ENCODE measurements around the gene COPE.
"Not testable (repeated sequence)": the region's sequence is repeated elsewhere in the genome, so short reads cannot be mapped to it uniquely, and the experiment has no call there.

The COPE gene

DNA sequence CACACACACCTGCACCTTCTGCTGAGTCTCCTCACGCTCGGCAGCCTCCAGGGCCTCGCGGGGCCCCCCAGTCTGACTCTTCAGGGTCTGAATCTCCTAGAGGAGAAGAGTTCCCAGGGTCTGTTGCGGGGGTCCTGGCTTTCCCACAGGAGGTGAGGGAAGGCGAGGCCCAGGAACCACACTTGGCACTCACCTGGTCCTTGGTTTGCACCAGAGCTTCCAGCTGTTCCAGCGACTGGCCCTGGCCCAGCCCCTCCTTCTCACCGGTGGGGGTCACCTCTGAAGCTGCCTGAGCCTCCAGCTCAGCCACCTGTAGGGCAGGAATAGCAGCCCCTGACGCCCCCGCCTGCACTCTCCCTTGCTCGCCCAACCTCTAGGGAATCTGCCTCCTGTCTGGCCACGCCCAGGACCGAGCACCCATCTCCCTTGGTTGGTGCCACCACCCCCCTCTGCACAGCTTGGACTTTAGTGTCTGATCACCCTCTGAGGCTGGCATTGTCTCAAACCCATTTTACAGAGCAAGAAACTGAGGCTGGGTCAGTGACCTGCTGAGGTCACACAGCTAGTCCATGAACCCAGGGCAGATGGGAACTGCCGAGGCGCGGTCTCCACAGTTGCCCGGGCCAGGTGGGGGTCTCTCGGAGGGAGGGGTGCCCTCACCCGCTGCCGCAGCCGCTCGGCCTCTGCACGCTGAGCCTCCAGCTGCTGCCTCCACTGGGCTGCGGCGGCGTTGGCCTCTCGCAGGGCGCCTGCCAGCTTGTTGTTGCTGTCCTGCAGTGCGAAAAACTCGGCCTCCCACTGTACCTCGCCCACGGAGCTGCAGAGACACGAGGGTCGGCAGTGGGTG lies 12.4 kb upstream of the COPE start:
- Histone ChIP-seq H3K4me1 (ENCODE audit: insufficient read depth, low read length) (no peaks in the 10 kb centered on the region), H3K36me3 (ENCODE audit: insufficient read depth, low read length) (peaks cover 60% of the 10 kb centered on the region), H3K4me3 (ENCODE audit: low read length) (no peak overlapping the region), H2AFZ (ENCODE audit: low read depth, low read length) (no peak overlapping the region), H3K9me3 (ENCODE audit: low read length) (no peaks in the 10 kb centered on the region), H3K27me3 (ENCODE audit: insufficient read depth, low read length) (no peaks in the 10 kb centered on the region)

DNA sequence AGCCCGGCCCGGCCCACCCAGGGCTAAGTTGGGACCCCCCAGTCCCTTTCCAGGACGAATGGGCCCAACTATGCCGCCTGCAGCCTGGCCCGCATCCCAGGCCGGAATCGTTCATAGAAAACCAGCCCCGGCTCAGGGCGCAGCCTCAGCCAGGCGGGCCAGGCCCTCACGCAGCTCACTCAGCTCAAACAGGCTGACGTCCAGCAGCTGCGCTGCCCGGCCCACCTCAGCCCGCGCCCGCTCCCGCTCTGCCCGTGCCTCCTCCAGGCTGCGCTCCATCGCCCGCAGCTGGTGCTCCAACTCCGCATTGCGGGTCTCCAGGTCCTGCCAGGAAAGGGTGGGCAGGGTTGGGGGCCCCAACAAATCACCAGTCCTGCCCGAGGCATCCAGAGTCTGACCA lies 10.1 kb upstream of the COPE start:
- Histone ChIP-seq H3K9me3 (ENCODE audit: low read length) (no peaks in the 10 kb centered on the region), H3K27me3 (ENCODE audit: insufficient read depth, low read length) (no peaks in the 10 kb centered on the region), H3K36me3 (ENCODE audit: insufficient read depth, low read length) (peaks cover 64% of the 10 kb centered on the region), H3K4me1 (ENCODE audit: insufficient read depth, low read length) (no peaks in the 10 kb centered on the region), H2AFZ (ENCODE audit: low read depth, low read length) (no peak overlapping the region), H3K4me3 (ENCODE audit: low read length) (no peak overlapping the region)

DNA sequence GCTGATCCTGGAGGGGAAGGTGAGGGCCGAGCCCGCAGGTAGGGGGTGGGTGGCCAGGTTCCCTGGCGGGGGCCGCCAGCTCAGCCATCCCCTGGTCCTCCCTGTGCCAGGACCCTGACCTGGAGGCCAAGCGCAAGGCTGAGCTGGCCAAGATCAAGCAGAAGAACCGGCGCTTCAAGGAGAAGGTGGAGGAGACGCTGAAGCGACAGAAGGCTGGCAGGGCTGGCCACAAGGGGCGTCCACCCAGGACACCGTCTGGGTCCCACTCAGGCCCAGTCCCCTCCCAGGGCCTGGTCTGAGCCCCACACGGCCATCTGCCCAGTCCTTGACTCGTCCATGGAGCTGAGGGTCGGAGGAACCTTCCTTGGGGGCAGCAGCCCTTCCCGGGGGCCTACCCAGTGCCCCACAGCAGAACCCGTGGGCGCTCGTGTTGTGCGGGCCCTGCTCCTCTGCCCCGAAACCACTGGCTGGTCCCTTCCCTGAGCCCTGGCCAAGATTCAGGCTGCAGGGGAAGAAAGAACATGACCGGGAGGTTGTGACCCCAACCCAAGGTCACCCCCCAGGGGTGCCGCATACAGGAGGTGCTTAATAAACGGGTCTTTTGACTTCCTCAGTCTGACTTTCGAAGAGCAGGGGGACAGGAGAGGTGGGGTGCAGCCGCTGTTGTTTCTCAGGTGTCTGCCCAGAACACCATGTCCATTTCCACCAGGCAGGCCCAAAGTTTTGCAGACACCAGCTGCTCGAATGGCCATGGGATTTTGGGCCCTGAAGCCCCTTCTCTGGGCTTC lies 9.0 kb upstream of the COPE start:
- peaks cover 56% of the 10 kb centered on the region for H3K36me3 ChIP-seq (ENCODE audit: insufficient read depth, low read length)
- no peak overlapping the region for H2AFZ ChIP-seq (ENCODE audit: low read depth, low read length)
- H3K9me3 ChIP-seq (ENCODE audit: low read length), result no peaks in the 10 kb centered on the region
- H3K4me3 ChIP-seq (ENCODE audit: low read length), result no peak overlapping the region
- no peaks in the 10 kb centered on the region for H3K27me3 ChIP-seq (ENCODE audit: insufficient read depth, low read length)
- H3K4me1 ChIP-seq (ENCODE audit: insufficient read depth, low read length), result no peaks in the 10 kb centered on the region

GRCh38 chr19:18924684-18925213 lies 5.6 kb upstream of the COPE start:
- Histone ChIP-seq H2AFZ (ENCODE audit: low read depth, low read length) (no peak overlapping the region), H3K9me3 (ENCODE audit: low read length) (no peaks in the 10 kb centered on the region), H3K36me3 (ENCODE audit: insufficient read depth, low read length) (peaks cover 54% of the 10 kb centered on the region), H3K4me3 (ENCODE audit: low read length) (no peak overlapping the region), H3K27me3 (ENCODE audit: insufficient read depth, low read length) (no peaks in the 10 kb centered on the region), H3K4me1 (ENCODE audit: insufficient read depth, low read length) (peaks cover 7% of the 10 kb centered on the region)

DNA sequence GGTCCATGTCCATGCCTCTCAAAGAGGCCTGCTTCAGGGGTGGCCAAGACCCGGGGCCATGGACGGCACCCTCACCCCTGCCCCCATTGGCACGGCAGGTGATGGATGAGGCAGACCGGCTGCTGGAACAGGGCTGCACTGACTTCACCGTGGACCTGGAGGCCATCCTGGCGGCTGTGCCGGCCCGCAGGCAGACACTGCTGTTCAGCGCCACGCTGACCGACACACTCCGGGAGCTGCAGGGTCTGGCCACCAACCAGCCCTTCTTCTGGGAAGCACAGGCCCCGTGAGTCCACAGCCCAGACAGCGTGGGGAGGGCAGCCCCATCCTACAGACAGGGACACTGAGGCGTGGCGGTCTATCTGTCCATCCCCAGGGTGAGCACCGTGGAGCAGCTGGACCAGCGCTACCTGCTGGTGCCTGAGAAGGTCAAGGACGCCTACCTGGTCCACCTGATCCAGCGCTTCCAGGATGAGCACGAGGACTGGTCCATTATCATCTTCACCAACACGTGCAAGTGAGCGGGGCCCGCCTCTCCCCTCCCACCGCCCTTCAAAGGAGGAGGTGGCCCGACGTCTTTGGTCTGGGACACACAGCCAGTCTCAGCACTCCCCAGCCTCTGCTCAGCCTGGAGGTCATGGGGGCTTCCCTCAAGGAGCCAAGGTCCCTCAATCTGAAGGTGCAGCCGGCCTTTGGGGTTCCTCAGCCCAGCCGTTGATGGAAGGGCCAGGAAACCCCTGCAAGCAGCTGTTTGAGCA lies 3.2 kb upstream of the COPE start:
- H3K36me3 ChIP-seq (ENCODE audit: insufficient read depth, low read length), result peaks cover 38% of the 10 kb centered on the region
- no peaks in the 10 kb centered on the region for H3K27me3 ChIP-seq (ENCODE audit: insufficient read depth, low read length)
- no peak overlapping the region for H3K4me3 ChIP-seq (ENCODE audit: low read length)
- no peak overlapping the region for H2AFZ ChIP-seq (ENCODE audit: low read depth, low read length)
- H3K9me3 ChIP-seq (ENCODE audit: low read length), result no peaks in the 10 kb centered on the region
- H3K4me1 ChIP-seq (ENCODE audit: insufficient read depth, low read length), result peaks cover 17% of the 10 kb centered on the region

DNA sequence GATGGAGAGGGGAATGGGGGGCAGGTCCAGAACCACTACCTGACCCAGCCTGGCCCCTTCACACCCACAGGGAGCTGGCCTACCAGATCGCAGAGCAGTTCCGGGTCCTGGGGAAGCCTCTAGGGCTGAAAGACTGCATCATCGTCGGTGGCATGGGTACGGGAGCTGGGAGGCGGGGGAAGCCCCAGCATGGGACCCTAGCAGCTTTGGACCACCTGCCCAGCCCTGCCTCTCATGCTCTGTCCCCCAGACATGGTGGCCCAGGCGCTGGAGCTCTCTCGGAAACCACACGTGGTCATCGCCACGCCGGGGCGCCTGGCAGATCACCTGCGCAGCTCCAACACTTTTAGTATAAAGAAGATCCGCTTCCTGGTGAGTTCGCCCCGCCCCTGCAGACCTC lies 2.4 kb upstream of the COPE start:
- no peak overlapping the region for H3K4me3 ChIP-seq (ENCODE audit: low read length)
- no peaks in the 10 kb centered on the region for H3K27me3 ChIP-seq (ENCODE audit: insufficient read depth, low read length)
- H3K36me3 ChIP-seq (ENCODE audit: insufficient read depth, low read length), result peaks cover 35% of the 10 kb centered on the region
- H2AFZ ChIP-seq (ENCODE audit: low read depth, low read length), result no peak overlapping the region
- H3K9me3 ChIP-seq (ENCODE audit: low read length), result no peaks in the 10 kb centered on the region
- H3K4me1 ChIP-seq (ENCODE audit: insufficient read depth, low read length), result peaks cover 17% of the 10 kb centered on the region

DNA sequence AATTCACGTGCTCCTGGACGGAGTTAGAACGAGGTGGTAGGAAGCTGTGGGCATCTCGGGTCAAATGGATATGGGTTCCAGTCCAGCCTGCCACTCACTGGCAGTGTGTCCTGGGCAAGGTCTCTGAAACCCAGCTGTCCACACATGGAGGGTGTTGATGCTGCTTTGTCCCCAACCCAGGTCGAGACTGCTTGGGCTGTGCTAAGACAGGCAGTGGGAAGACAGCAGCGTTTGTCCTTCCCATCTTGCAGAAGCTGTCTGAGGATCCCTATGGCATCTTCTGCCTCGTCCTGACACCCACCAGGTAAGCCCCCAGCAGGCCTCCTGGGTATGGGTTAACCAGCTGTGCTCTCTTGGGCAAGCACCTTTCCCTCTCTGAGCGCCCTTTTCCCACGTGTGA lies 1.2 kb upstream of the COPE start:
- H3K36me3 ChIP-seq (ENCODE audit: insufficient read depth, low read length), result peaks cover 31% of the 10 kb centered on the region
- peaks cover 17% of the 10 kb centered on the region for H3K4me1 ChIP-seq (ENCODE audit: insufficient read depth, low read length)
- H3K27me3 ChIP-seq (ENCODE audit: insufficient read depth, low read length), result no peaks in the 10 kb centered on the region
- no peak overlapping the region for H2AFZ ChIP-seq (ENCODE audit: low read depth, low read length)
- H3K4me3 ChIP-seq (ENCODE audit: low read length), result peak overlapping the region; percentile 62
- H3K9me3 ChIP-seq (ENCODE audit: low read length), result no peaks in the 10 kb centered on the region

GRCh38 chr19:18919900-18920214 lies 670 bp upstream of the COPE start:
- no peaks in the 10 kb centered on the region for H3K9me3 ChIP-seq (ENCODE audit: low read length)
- no peaks in the 10 kb centered on the region for H3K27me3 ChIP-seq (ENCODE audit: insufficient read depth, low read length)
- H3K4me1 ChIP-seq (ENCODE audit: insufficient read depth, low read length), result peaks cover 17% of the 10 kb centered on the region

DNA sequence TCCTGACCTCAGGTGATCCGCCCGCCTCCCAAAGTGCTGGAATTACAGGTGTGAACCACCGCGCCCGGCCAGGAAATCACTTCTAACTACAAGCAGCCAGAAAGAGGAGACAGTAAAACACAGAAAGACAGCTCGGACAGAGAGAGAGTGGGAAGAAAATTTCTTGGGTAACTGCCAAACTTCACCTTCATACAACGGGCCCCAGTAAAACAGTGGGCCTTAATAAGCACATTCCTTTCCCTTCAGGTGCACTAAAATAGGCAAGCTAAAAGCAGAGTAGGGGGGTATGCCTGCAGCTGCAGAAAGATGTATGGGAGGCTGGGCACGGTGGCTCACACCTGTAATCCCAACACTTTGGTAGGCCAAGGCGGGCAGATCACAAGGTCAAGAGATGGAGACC lies 1.6 kb downstream of the COPE start:
- not testable (repeated sequence) for H3K9me3 ChIP-seq (ENCODE audit: low read length); H2AFZ ChIP-seq (ENCODE audit: low read depth, low read length); H3K4me3 ChIP-seq (ENCODE audit: low read length); H3K27me3 ChIP-seq (ENCODE audit: insufficient read depth, low read length)
- Histone ChIP-seq H3K4me1 (ENCODE audit: insufficient read depth, low read length) (peaks cover 17% of the 10 kb centered on the region), H3K36me3 (ENCODE audit: insufficient read depth, low read length) (peaks cover 33% of the 10 kb centered on the region)

More at GRCh38 chr19:18919900-18920214, 670 bp upstream of the COPE start:
- Histone ChIP-seq H3K4me3 (ENCODE audit: low read length) (peak overlapping the region; percentile 62), H2AFZ (ENCODE audit: low read depth, low read length) (no peak overlapping the region), H3K36me3 (ENCODE audit: insufficient read depth, low read length) (peaks cover 35% of the 10 kb centered on the region)

- Histone ChIP-seq H2AFZ (ENCODE audit: low read depth, low read length) (no peak overlapping the region), H3K9me3 (ENCODE audit: low read length) (no peaks in the 10 kb centered on the region), H3K36me3 (ENCODE audit: insufficient read depth, low read length) (peaks cover 30% of the 10 kb centered on the region), H3K4me1 (ENCODE audit: insufficient read depth, low read length) (peaks cover 16% of the 10 kb centered on the region), H3K27me3 (ENCODE audit: insufficient read depth, low read length) (no peaks in the 10 kb centered on the region), H3K4me3 (ENCODE audit: low read length) (no peak overlapping the region)
Observed at GRCh38 chr19:18915639-18916038, 3.5 kb downstream of the COPE start.

- Histone ChIP-seq H3K36me3 (ENCODE audit: insufficient read depth, low read length) (peaks cover 43% of the 10 kb centered on the region), H3K4me3 (ENCODE audit: low read length) (no peak overlapping the region), H2AFZ (ENCODE audit: low read depth, low read length) (no peak overlapping the region)
Observed at GRCh38 chr19:18913466-18913865, 5.7 kb downstream of the COPE start.

DNA sequence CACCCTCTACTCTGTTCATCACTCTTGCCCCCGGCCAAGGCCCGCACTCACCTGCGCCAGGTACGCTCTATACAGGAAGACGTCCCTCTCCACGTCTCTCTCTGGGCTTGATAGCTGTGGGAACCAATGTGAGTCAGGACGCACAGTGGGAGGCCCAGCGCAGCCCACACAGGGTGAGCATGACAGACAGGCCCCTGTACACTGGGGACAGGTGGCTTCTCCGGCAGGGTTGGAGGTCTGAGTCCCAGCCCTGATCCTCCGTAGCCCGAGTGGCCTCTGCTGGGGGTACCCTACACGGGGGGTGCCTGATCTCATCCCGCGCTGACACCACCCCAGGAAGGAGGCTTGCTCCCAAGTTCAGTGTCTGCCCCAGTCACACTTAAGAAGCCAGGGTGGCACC lies 6.3 kb downstream of the COPE start:
- Histone ChIP-seq H3K36me3 (ENCODE audit: insufficient read depth, low read length) (peaks cover 47% of the 10 kb centered on the region), H3K27me3 (ENCODE audit: insufficient read depth, low read length) (no peaks in the 10 kb centered on the region), H3K4me1 (ENCODE audit: insufficient read depth, low read length) (peaks cover 3% of the 10 kb centered on the region), H3K4me3 (ENCODE audit: low read length) (no peak overlapping the region), H3K9me3 (ENCODE audit: low read length) (no peaks in the 10 kb centered on the region), H2AFZ (ENCODE audit: low read depth, low read length) (no peak overlapping the region)

More at GRCh38 chr19:18913466-18913865, 5.7 kb downstream of the COPE start:
- Histone ChIP-seq H3K27me3 (ENCODE audit: insufficient read depth, low read length) (no peaks in the 10 kb centered on the region), H3K9me3 (ENCODE audit: low read length) (no peaks in the 10 kb centered on the region), H3K4me1 (ENCODE audit: insufficient read depth, low read length) (peaks cover 8% of the 10 kb centered on the region)
